Omental fat pad (tissue), 4 donors: ENCODE measurements around the gene TTC9B. TPM values are rescaled to one million over a fixed set of nuclear protein-coding genes. Genes with fewer than 3 reads are reported as not detected.

Source experiments
- ATAC-seq: fragments of 150-250 bp; one replicate; pipeline ENCODE4 v1.9.1; 2016; ENCODE audit warnings: mild to moderate bottlenecking, moderate library complexity; ENCODE audit not compliant: low FRiP score
- DNase-seq: peaks from one replicate; pipeline ENCODE4 v3.0.0-alpha.2; 2019; ENCODE audit warnings: low spot score
- total RNA-seq, 4 donors: library from RNA; depleted of rRNA; stranded (reverse); fragments of >200 nt; gene quantifications; one replicate each; pipeline ENCODE4 v1.1.0, GENCODE V29; 2016
- TF ChIP-seq, protein P1 (sequence below), 3 donors: fragments of 450-650 bp; IDR thresholded peaks; one replicate each; pipeline ENCODE4 v1.5.1; 2016 to 2017; ENCODE audit warnings: antibody characterized with exemption in 3 of 3, mild to moderate bottlenecking in 3 of 3, moderate library complexity in 2 of 3

TTC9B gene
- total RNA-seq, 4 donors from 2014 or later: 0.28 TPM; not detected in 3

DNA sequence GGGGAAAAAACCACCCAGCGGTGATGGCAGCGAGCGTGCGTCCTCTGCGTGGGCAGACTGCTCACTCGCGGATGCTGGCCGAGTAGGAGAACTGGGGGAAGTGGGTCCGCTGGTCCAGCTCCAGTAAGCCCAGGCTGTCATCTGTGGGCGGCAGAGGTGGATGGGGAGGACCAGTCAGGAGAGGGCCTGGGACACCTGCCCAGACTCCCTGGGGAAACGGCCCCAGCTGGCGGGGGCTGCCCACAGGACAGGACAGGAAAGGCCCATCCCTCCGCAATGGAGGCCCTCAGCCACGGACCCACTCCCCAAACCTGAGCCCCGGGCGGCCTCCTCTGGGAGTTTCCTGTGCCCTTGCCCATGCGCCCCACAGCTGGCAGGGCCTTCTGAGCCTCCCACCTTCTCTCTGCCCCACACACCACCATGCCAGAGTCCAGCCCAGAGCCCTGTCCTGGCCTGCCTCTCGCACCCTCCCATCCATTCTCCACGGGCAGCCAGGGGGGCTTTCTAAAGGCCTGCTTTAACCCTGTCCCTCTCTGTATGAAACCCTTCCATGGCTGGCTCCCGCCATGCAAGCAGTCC lies 15.7 kb upstream of the TTC9B start:
- TF ChIP-seq, protein P1, sequence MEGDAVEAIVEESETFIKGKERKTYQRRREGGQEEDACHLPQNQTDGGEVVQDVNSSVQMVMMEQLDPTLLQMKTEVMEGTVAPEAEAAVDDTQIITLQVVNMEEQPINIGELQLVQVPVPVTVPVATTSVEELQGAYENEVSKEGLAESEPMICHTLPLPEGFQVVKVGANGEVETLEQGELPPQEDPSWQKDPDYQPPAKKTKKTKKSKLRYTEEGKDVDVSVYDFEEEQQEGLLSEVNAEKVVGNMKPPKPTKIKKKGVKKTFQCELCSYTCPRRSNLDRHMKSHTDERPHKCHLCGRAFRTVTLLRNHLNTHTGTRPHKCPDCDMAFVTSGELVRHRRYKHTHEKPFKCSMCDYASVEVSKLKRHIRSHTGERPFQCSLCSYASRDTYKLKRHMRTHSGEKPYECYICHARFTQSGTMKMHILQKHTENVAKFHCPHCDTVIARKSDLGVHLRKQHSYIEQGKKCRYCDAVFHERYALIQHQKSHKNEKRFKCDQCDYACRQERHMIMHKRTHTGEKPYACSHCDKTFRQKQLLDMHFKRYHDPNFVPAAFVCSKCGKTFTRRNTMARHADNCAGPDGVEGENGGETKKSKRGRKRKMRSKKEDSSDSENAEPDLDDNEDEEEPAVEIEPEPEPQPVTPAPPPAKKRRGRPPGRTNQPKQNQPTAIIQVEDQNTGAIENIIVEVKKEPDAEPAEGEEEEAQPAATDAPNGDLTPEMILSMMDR (IDR thresholded peaks at IDR 0.05): no peak
- no peak for ATAC-seq

GRCh38 chr19:40232949-40233810 lies 15.0 kb upstream of the TTC9B start:
- DNase-seq: no peak
- ATAC-seq: no peak
- TF ChIP-seq, protein P1 (IDR thresholded peaks at IDR 0.05): no peak

More for the DNA sequence above, 15.7 kb upstream of the TTC9B start:
- no peak for DNase-seq

- DNase-seq: no peak
- ATAC-seq: no peak
- TF ChIP-seq, protein P1 (IDR thresholded peaks at IDR 0.05): no peak
Measured at GRCh38 chr19:40232479-40232878, 14.3 kb upstream of the TTC9B start.

- TF ChIP-seq, protein P1 (IDR thresholded peaks at IDR 0.05): no peak
- no peak for DNase-seq
- ATAC-seq: peak; percentile 53
Measured at GRCh38 chr19:40231544-40232424, 13.6 kb upstream of the TTC9B start.

DNA sequence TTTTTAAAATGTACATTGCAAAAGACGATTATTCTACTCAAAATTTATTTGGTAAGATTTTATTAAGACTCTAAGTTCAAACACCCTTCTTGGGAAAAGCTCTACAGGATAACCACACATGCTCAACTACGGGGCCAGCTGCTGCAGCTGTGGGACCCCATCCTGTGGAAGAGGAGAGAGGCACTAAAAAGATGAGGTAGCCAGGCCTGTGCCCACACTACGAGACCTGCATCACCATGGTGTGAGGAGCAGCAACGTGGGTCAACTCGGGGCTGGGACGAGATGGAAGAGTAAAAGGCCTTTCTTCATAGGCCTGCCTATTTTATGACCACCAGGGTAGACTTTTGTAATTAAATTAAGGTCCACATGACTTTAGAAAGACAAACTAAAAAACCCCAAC lies 12.9 kb upstream of the TTC9B start:
- DNase-seq (no peak), ATAC-seq (no peak)
- TF ChIP-seq, protein P1 (IDR thresholded peaks at IDR 0.05): no peak

GRCh38 chr19:40229926-40230417 lies 11.8 kb upstream of the TTC9B start:
- DNase-seq: no peak
- ATAC-seq: no peak
- TF ChIP-seq, protein P1 (IDR thresholded peaks at IDR 0.05): no peak
